Measurements from ENCODE around the gene SYT9.

DNA sequence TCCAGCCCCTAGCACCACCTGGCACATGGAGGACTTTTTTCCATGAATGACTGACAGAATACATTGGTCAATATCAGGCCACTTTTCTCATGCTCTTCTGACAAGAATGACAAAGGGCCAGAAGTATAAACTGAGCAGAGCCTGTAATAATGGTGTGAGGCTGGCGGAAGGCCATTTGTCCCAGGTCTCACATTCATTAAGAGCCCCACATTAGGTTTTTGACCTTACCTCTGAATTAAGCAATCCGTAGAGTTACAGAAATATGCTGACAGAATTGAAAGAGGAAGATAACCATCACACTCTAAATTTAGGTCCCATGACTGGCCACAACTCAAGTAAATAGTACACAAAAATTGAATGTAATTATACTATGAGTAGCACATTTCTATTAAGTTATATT, 55.2 kb downstream of the SYT9 start:
- no peak for TF ChIP-seq CEBPB (IDR thresholded peaks at IDR 0.05)
- no peak for TF ChIP-seq TAF1 (IDR thresholded peaks at IDR 0.05; ENCODE audit: low read depth)
- TF ChIP-seq, protein P1, sequence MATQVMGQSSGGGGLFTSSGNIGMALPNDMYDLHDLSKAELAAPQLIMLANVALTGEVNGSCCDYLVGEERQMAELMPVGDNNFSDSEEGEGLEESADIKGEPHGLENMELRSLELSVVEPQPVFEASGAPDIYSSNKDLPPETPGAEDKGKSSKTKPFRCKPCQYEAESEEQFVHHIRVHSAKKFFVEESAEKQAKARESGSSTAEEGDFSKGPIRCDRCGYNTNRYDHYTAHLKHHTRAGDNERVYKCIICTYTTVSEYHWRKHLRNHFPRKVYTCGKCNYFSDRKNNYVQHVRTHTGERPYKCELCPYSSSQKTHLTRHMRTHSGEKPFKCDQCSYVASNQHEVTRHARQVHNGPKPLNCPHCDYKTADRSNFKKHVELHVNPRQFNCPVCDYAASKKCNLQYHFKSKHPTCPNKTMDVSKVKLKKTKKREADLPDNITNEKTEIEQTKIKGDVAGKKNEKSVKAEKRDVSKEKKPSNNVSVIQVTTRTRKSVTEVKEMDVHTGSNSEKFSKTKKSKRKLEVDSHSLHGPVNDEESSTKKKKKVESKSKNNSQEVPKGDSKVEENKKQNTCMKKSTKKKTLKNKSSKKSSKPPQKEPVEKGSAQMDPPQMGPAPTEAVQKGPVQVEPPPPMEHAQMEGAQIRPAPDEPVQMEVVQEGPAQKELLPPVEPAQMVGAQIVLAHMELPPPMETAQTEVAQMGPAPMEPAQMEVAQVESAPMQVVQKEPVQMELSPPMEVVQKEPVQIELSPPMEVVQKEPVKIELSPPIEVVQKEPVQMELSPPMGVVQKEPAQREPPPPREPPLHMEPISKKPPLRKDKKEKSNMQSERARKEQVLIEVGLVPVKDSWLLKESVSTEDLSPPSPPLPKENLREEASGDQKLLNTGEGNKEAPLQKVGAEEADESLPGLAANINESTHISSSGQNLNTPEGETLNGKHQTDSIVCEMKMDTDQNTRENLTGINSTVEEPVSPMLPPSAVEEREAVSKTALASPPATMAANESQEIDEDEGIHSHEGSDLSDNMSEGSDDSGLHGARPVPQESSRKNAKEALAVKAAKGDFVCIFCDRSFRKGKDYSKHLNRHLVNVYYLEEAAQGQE (IDR thresholded peaks at IDR 0.05; ENCODE audit: low read depth) = no peak
- TF ChIP-seq YY1 (IDR thresholded peaks at IDR 0.05; ENCODE audit: low read depth) = no peak
- TF ChIP-seq FOXM1 (IDR thresholded peaks at IDR 0.05; ENCODE audit: borderline replicate concordance, low read depth) = no peak
- TF ChIP-seq, protein P2, sequence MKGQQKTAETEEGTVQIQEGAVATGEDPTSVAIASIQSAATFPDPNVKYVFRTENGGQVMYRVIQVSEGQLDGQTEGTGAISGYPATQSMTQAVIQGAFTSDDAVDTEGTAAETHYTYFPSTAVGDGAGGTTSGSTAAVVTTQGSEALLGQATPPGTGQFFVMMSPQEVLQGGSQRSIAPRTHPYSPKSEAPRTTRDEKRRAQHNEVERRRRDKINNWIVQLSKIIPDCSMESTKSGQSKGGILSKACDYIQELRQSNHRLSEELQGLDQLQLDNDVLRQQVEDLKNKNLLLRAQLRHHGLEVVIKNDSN (IDR thresholded peaks at IDR 0.05) = no peak
- no peak for TF ChIP-seq EP300 (IDR thresholded peaks at IDR 0.05; ENCODE audit: borderline replicate concordance)
- TF ChIP-seq, protein P3, sequence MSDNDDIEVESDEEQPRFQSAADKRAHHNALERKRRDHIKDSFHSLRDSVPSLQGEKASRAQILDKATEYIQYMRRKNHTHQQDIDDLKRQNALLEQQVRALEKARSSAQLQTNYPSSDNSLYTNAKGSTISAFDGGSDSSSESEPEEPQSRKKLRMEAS (IDR thresholded peaks at IDR 0.05) = no peak
- no peak for TF ChIP-seq RAD21 (IDR thresholded peaks at IDR 0.05; ENCODE audit: low read depth)
- no peak for TF ChIP-seq TCF12 (IDR thresholded peaks at IDR 0.05; ENCODE audit: low read depth)
- TF ChIP-seq TEAD4 (IDR thresholded peaks at IDR 0.05) = no peak
- TF ChIP-seq EGR1 (IDR thresholded peaks at IDR 0.05) = no peak
